ENCODE data around the gene IGFL1. TPM values are rescaled to one million over a fixed set of nuclear protein-coding genes. Genes with fewer than 3 reads are reported as not detected.

Gene IGFL1
- total and polyA plus RNA-seq, 10 of the 15 experiments (the other 5 are each of a cell fraction or from before 2014, with no cell fraction given) = not detected

DNA sequence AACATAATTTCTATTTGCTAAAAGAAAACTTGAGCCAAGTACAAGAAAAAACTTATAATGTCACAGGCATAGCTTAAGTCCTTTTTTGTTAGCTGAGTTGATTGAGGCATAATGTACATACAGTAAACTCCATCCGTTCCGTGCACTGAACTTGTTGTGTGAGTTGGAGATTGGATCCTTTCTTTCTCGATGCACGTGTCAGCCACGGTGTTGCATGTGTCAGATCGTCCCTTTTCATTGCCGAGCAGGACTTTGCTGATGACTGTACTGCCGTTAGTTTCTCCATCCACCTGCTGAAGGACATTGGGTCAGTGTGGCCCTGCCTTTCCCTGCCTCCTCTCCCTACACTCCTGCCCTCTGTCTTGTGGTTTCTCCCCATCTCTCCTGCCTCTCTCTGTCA lies 47.1 kb upstream of the IGFL1 start:
- in situ Hi-C loops (cut with MboI) = no loop called here
- DNase-seq (ENCODE audit: low read depth, low spot score) (no peak), FAIRE-seq (no peak), ATAC-seq (no peak)
- H3K9ac ChIP-seq (ENCODE audit: control insufficient read depth, insufficient read depth, low read length) = no peak overlapping the region
- ChIA-PET RAD21 (ENCODE audit: unreplicated experiment) (no interaction called here), SMC1A (ENCODE audit: uncharacterized antibody, unreplicated experiment) (interaction anchor here (0.6 kb wide), 1 partner anchor 57 kb away, joined by 6 read pairs; no protein-coding TSS in a partner anchor), POLR2A (no interaction called here), CTCF (no interaction called here)
- no peaks in the 10 kb centered on the region for H3K36me3 ChIP-seq (ENCODE audit: control insufficient read depth in 2 of 2, insufficient read depth in 2 of 2, low read length in 1 of 2)
- no peak overlapping the region for H3K4me2 ChIP-seq (ENCODE audit: control insufficient read depth, insufficient read depth)
- no peak overlapping the region for H3K27ac ChIP-seq (ENCODE audit: control insufficient read depth, insufficient read depth)
- intact Hi-C loops (cut with micrococcal nuclease; ENCODE audit: unreplicated experiment) = no loop called here
- peaks cover 3% of the 10 kb centered on the region; the same call in 1 of the 2 replicates for H3K4me1 ChIP-seq (ENCODE audit: control insufficient read depth, insufficient read depth, low read length)
- H3K9me3 ChIP-seq (replicated peaks; ENCODE audit: control insufficient read depth, insufficient read depth, low read length) = no peaks in the 10 kb centered on the region
- H3K4me3 ChIP-seq = no peak overlapping the region
- H4K20me1 ChIP-seq (ENCODE audit: control insufficient read depth, insufficient read depth) = no peaks in the 10 kb centered on the region
- no peak for TF ChIP-seq NFIC (IDR thresholded peaks at IDR 0.05; ENCODE audit: low read depth, low read length)
- no peak for TF ChIP-seq ESRRA (IDR thresholded peaks at IDR 0.05; ENCODE audit: low read length)
- TF ChIP-seq, protein P1, sequence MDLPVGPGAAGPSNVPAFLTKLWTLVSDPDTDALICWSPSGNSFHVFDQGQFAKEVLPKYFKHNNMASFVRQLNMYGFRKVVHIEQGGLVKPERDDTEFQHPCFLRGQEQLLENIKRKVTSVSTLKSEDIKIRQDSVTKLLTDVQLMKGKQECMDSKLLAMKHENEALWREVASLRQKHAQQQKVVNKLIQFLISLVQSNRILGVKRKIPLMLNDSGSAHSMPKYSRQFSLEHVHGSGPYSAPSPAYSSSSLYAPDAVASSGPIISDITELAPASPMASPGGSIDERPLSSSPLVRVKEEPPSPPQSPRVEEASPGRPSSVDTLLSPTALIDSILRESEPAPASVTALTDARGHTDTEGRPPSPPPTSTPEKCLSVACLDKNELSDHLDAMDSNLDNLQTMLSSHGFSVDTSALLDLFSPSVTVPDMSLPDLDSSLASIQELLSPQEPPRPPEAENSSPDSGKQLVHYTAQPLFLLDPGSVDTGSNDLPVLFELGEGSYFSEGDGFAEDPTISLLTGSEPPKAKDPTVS (IDR thresholded peaks at IDR 0.05; ENCODE audit: low read depth, low read length) = no peak
- TF ChIP-seq, protein P2, sequence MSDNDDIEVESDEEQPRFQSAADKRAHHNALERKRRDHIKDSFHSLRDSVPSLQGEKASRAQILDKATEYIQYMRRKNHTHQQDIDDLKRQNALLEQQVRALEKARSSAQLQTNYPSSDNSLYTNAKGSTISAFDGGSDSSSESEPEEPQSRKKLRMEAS (IDR thresholded peaks at IDR 0.05; ENCODE audit: low read depth, low read length) = no peak
- no peak for TF ChIP-seq ZNF384 (IDR thresholded peaks at IDR 0.05; ENCODE audit: borderline replicate concordance, low read depth, low read length)
- TF ChIP-seq MXI1 (IDR thresholded peaks at IDR 0.05; ENCODE audit: low read depth, low read length) = no peak
- no peak for TF ChIP-seq BACH1 (IDR thresholded peaks at IDR 0.05; ENCODE audit: borderline replicate concordance)
- TF ChIP-seq, protein P3, sequence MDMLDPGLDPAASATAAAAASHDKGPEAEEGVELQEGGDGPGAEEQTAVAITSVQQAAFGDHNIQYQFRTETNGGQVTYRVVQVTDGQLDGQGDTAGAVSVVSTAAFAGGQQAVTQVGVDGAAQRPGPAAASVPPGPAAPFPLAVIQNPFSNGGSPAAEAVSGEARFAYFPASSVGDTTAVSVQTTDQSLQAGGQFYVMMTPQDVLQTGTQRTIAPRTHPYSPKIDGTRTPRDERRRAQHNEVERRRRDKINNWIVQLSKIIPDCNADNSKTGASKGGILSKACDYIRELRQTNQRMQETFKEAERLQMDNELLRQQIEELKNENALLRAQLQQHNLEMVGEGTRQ (IDR thresholded peaks at IDR 0.05; ENCODE audit: borderline replicate concordance, low read depth, low read length) = no peak
- TF ChIP-seq, protein P4, sequence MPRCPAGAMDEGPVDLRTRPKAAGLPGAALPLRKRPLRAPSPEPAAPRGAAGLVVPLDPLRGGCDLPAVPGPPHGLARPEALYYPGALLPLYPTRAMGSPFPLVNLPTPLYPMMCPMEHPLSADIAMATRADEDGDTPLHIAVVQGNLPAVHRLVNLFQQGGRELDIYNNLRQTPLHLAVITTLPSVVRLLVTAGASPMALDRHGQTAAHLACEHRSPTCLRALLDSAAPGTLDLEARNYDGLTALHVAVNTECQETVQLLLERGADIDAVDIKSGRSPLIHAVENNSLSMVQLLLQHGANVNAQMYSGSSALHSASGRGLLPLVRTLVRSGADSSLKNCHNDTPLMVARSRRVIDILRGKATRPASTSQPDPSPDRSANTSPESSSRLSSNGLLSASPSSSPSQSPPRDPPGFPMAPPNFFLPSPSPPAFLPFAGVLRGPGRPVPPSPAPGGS (IDR thresholded peaks at IDR 0.05; ENCODE audit: borderline replicate concordance, insufficient read depth, low read depth, low read length, poor library complexity, severe bottlenecking) = no peak
- BruUV-seq (replicated peaks) = no TSS peak
- no peak overlapping the region for H2AFZ ChIP-seq (ENCODE audit: control insufficient read depth, low read depth, low read length)
- no peaks in the 10 kb centered on the region for H3K79me2 ChIP-seq (ENCODE audit: control insufficient read depth, insufficient read depth, low read length)
- WGBS (ENCODE audit: insufficient coverage, insufficient replicate concordance, low lambda C conversion rate, missing lambda C conversion rate) = 63% methylated on average over 8 of the region's 8 CpGs
- H3K27me3 ChIP-seq (replicated peaks in 1 of 2; ENCODE audit: control insufficient read depth in 2 of 2, insufficient read depth in 2 of 2, low read length in 1 of 2) = peaks cover 0 to 2% of the 10 kb centered on the region in 2 experiments; a peak in 2 of 4 replicates

Measured in GM12878 (cell line).